Measurements from ENCODE around the gene GDF11.
A peak's percentile ranks its signal among the peaks of the same experiment; 100 is the strongest.

The GDF11 gene

DNA sequence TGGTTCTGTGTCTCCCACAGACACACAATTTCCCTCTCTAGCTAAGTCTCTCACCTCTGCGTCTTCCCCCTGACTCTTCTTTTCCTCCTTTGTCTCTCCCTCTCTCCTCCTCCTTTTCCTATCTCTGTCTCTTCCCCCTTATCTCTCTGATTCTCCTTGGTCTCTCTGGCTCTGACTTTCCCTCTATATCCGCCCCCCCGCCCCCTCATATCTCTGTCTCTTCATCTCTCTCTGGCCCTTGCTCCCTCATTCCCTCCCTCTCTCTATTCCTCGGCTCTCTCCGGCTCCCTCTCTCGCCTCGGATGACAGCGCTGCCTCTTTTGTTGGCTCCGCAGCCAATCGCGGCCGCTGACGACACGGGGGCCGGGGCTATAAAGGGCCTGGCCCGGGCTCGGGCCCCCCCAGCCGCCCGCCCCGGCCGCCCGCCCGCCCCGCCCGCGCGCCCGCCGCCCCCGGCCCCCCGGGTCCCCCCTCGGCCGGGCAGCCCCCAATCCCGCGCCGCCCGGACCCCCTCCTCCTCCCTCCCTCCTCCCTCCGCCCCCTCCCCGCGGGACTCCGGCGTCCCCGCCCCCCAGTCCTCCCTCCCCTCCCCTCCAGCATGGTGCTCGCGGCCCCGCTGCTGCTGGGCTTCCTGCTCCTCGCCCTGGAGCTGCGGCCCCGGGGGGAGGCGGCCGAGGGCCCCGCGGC, at the start of gene GDF11:
Gene GDF11, plus strand, starts transcription at position 404 of the 687 bp plus-strand sequence. Its CDS starts 195 bp downstream, at position 599.
- peak; percentile 60 for DNase-seq (ENCODE audit: low read depth)

DNA sequence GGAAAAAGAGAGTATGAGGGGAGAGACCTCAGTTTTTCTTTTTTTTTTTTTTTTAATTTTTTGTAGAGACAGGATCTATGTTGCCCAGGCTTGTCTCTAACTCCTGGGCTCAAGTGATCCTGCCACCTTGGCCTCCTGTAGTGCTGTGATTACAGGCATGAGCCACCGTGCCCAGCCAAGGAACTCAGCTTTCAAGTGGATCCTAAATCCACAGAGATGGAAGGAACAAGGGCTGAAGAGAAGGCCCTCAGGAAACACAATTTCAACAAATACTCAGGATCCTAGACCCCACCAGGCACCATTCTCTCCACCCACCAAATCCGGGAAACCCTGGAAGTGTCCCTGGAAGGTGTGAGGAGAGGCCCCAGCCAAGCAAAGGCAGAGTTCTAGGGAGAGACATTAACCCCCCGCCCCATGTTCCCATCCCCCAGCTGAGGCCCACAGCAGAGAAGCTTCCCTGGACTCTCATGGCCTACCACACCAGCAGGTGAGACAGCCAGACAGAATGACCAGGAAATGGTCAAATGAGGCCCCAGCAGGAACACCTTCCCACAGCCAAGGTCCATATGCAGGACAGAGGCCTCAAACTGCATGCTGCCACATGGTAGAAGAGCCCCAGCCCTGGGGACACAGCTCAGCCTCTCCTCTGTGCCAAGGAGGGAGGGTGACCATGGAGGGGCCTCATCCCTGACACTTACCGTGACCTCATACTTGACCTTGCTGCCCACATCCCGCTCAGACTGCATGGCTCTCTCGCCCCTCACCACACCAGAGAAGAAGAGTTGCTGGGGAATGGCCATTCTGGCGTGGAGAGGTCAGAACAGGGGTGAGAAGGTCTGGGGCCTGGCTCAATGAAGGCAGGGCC, 49.4 kb upstream of the GDF11 start:
- DNase-seq (ENCODE audit: low read depth), result no peak

DNA sequence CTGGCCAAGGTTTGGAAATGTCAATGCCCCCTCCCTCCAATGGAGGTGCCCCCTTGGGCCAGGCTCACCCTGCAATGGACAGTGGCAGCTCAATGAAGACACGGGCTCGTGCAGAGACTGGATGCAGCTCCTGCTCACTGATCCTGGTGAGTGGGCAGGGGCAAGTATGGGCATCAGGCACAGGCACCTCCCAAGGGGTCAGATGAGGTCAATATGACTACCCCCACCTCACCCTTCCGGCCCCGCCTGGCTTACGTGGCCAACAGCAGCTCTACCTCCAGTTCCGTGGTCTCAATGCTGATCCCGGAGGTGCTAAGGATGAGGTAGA, 48.8 kb upstream of the GDF11 start:
- no peak for DNase-seq (ENCODE audit: low read depth)

DNA sequence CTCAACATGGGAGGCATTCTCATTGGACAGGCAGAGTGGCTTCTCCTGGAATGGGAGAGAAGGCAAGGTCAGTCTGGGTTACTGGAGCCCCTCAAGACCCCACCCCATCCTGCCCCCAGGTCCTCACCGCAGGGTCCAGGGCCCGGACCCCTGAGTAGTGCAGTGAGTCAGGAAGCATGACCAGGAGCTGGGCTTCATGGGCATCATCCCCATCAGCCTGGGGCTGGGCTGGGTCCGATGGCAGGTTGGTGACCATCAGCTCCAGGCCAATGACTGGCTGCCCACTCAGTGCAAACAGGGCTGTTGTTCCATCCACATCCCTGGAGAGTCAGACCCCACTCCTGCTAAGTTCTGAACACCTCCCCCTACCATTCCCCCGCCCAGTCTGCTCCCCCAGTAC, 48.3 kb upstream of the GDF11 start:
- no peak for DNase-seq (ENCODE audit: low read depth)

DNA sequence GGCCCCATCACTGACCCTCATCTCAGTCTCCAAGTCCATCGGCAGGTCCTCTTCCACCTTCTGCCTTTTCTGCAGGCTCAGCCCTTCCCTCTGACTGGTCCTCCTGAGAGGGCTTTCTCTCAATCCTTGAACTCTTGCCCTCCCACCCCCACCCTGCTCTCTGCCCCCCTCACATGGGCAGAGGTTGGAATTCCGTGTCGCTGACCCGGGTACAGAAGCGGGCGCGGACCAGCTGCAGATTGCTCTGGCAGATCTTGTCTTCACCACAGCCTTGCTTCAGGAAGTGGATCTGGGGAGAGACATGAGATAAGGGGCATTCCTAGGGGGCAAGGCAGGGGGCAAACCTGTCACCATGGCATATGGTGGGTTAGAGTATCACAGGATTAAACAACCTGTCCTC, 47.6 kb upstream of the GDF11 start:
- no peak for DNase-seq (ENCODE audit: low read depth)

DNA sequence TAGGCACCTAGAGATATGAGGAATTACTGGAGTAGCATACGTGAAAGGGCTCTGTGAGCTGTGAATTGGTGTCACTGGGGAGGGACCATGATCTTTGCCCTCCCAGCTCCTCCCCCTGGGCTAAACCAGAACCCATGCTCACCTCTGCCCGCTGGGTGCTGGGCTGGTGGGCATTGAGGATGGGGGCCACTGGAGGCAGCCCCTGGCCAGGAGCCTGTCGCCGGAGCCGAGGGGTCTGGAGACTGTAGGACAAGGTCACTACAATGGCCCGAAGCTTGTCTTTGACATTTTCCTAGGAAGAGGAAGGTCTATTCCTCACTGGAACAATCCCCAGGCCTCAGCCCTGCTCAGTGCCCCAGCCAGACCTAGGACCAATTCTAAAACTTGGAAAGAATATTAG, 46.8 kb upstream of the GDF11 start:
- no peak for DNase-seq (ENCODE audit: low read depth)

DNA sequence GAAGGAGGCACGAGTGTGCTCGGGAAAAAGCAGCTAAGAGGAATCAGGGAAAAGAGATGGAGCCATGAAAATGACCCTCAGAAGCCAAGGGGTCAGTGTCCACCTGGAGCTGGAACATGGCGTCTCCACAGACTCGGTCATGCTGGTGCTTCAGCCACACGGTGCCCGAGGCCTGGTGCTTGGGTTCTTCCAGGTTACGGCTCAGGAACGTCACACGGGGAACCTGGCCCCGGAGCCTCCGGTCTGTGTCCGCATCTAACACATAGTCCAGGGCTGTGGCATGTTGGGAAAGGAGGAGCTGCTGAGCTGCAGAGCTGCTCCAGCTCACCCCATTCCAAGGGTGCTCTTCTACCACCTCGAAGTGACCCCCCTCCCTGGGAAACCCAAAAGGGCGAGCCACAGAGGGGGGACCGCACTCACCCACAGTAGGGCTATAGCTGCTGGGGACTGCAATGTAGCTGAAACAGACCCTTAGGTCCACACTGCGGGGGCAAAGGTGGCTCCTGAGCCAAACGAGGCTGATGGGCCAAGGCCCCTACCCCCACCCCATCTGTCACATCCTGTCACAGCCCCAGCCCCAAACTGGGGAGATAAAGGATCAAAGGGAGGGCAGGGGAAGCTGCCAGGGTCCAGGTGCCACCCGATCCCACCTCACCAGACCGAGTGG, 46.0 kb upstream of the GDF11 start:
- no peak for DNase-seq (ENCODE audit: low read depth)

DNA sequence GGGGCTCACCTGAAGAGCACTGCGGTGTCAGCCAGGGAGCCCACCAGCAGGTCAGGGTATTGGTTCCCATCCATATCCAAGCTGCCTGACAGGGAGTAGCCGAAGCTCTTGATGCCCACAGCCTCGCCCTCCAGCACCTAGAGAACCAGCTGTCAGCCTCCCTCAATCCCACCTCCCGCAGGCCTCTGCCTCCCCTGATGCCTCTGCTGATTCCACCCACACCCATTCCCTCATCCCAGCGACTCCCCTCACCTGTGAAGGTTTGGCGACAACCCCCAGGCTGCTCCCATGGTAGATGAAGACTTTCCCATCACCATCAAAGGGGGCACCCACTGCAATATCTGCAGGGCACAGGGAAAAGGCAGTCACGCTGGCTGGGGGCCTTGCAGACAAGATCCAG, 45.2 kb upstream of the GDF11 start:
- DNase-seq (ENCODE audit: low read depth), result no peak

DNA sequence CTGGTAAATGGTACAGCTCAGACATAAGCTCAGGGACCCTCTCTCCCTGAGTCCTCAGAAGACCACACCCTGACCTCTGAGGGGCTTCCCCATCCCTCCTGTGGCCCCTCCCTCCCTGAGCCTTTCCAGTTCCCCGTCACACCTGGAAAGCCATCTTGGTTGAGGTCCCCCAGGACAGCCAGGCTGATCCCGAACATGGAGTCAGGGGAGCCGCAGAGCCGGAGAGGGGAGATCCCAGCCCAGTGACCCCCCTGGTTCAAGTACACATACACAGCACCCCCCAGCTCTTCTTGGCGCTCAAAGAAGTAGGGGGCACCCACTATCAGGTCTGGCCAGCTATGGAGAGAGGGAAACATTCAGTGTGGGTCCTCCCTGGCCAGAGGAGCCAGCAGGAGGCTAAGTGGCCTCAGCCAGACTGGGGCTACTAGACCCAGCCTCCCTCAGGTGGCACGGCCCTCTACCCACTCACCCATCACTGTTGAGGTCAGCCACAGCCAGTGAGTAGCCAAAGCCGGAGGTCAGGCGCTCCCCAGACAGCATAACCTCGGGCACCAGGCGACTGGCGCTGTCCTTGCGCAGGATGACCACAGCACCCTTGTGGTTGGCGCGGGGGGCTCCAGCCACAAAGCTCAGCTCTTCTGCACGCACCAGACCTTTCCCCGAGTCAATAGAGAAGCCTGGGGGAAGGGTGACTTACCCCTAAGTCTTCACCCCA, 44.5 kb upstream of the GDF11 start:
- DNase-seq (ENCODE audit: low read depth), result no peak

DNA sequence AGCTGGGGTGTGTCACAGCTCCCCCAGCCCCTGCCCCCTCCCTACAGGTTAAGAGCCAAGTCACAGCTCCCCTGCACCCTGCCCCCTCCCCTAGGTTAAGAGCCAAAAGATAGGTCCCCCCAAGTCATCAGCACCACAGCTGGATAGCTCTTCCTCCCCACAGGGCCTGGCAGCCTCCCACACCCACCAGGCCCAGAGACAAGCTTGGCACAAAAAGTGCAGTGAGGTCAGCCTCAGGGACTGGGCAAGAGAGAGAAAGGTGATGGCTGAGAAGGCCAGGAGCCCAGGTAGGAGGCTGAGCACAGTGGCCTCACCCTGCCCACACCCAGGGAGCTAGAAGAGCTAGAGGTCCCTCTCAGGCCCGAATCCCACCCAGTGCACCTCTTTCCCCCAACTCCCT, 44.0 kb upstream of the GDF11 start:
- no peak for DNase-seq (ENCODE audit: low read depth)

DNA sequence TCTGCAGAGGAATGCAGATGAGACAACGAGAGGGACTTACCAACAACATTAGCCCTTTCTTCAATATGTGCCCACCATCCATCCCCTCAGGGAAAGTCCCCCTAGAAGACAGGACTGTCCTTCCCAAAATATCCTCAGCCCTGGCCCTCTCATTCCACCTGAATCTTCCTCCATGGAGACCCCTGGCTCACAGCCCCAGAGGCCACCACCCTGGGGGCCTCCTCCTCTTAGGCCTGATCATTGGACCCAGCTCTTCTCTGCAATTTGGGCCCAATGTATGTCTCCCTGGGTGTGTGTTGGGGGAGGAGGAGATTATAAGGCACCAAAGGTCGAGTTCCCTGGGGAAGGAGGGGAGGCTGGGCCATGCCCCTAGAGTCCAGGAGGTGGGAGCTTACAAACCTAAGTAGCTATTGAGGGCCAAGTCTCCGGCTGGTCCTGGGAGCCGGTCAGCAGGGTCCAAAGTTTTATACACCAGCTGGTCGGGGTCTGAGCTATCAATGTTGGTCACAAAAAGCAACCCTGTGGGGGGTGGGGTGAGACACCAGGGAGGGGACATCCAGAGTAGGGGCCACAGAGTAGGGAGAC, 43.4 kb upstream of the GDF11 start:
- no peak for DNase-seq (ENCODE audit: low read depth)

DNA sequence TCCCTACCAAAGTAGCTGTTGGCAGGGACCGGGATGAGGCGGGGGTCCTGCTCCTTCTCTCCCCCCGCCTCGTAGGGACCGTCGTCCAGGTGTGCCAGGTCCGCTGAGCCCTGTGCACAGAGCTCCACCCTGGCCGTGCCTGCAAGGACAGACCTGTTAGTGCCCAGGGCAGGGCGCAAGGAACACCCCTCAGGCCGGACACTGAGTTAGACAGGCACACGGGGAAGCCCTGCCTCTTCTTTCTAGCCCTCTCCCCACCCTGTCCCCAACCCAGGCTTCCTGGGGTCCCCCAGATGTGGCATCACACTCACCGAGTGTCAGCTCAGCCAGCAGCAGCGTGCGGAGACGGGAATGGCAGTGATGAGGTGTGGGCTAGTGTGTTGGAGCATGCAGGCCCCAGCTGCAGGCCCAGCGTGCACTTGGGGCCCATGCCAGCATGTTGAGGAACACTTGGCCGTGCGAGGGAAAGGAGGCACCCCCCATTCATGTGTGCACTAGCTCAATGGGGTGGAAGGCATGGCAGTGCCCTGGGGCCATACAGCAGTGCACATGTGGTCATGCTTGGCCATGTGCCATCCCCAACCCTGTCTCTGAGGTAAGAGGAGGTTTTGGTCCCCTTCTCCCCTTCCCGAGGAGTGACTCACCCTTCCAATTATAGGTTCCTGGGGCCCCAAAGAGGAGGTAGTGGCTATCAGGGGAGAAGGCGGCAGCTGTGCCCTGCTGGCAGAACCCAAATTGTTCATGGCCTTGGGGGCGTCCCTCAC, 42.5 kb upstream of the GDF11 start:
- no peak for DNase-seq (ENCODE audit: low read depth)

DNA sequence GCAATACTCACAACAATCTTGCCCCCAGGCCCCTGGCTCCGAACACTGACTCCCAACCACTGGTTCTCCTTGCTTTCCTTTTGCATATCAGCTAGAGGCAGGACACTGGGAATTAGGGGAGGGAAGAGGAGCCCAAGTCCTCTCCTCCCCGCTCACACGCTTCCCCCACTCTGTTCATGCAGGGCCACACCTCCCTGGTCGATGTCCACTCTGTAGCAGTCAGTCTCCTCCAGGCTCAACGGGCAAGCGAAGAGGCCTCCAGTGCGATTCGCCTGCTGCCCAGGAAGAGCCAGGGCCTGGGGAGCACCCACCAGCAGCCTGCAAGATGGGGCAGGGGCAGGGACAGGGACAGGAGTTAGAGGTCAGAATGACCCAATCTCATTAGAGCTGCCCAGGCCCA, 40.1 kb upstream of the GDF11 start:
- no peak for DNase-seq (ENCODE audit: low read depth)

DNA sequence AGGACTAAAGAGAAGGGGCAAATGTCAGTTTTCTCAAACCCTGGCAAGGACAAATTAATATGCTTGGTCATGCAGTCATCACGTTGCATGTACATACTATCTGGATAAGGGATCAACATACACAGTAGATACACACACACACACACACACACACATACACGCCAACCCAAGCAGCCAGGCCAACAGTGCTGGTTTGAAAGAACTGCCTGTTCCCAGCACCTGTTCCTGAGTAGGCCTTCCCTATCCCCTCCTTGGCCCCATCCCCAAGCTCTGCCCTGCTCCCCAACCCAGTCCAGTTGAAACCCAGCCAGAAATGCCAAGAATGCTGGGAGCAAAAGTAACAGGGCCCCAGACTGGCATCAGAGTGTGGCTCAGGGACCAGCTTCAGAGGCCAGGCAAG, 39.6 kb upstream of the GDF11 start:
- no peak for DNase-seq (ENCODE audit: low read depth)

DNA sequence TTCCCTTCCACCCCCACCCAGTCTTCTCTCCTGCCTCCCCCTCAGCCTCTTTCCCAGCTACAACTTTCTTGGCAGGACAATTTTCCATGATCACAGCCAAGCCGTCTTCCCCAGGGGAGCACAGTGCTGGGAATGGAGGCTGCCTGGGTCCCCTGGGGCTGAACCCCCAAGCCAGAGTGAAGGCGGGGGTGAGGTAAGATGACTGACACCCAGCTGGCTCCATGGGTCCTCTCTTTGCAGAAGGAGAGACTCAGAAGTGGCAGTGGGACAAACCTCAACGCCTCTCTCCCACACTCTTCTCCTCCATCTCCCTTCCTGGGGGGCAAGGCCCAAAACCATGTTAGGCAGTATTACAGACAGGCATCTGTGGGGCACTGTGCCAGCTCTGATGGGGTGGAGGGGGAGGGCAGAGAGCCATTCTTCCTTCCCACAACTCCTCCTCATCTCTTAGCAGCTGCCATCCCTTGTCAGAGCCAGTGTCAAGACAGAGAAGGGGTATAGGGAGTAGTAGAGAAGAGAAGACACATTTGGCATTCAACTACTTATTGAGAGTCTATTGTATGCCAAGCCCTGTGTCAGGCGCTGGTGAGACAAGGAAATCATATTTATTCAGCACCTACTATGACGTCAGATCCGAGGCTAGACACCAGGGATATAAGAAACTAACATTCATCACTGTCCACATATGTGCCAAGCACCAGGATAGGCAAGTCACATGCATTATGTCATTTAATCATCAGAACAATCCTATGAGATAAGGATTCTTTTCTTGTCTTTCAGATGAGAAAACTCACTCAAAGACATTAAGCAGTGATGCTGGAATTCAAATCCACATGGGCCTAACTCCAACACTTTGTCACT, 38.8 kb upstream of the GDF11 start:
- no peak for DNase-seq (ENCODE audit: low read depth)

DNA sequence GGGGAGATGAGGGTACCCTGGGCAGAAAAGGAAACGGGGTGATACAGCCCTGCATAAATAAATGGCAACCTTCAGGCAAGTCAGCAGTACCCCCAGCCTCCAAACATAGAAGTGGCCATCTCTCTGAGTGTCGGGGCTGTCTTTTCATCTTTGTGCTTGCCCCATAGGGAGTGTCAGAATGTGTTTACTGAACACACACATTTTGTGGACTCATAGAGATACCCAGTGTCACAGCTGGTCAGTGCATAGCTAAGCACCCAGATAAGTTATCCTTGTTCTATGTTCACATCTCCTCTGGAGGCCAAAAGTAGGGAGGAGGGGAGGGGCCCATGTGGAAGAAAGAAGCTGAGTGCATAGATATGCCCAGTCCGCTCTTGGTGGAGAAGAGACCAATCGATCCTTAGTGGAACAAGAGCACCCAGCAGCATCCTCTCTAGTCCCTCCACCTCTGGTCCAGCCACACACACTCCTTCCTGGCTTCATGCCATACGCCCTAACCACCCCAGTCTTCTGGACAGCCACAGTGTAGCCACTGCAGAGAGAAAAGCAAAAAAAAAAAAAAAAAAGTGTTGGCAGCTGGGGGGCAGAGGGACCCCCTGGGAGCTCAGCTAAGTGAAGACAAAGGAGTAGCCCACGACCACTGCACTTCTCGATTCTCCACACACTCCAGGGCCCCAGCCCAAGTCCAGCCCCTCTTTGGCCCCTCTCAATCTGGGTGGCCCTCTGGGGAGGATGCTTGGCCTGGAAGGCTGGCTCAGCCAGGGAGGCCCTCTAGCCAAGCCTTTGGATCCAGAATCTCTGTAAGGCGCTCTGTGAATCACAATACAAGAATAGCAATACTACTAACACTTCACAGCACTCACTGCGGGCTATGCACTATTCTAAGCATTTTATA, 37.9 kb upstream of the GDF11 start:
- DNase-seq (ENCODE audit: low read depth), result no peak

DNA sequence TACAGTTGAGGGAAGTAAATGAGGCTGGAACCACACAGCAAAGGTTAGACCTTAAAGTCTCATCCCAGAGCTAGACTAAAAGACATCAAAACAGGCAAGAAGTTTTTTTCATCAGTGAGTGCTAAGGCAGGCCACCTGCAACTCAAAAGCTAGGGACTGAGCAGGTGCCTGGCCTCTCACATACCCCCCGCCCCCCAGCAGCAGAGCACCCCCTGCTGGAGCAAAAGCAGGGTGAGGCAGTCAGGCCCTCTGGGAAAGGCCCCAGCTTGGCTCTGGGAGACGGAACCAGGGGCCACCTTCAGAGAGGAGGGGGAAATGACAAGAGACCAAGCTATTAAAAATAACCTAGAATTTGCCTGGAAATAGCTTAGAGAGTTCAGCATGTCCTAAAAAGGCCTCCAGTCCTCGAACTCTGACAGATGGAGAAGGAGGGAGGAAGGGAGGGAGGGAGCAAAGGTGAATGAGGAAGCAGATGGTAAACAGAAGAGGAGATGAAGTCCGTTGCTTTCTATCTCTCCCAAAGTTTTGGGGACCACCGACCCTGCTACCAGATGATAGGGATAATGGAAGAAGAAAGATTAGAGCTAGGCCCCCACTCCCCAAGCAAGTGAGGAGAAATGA, 37.0 kb upstream of the GDF11 start:
- DNase-seq (ENCODE audit: low read depth), result no peak

DNA sequence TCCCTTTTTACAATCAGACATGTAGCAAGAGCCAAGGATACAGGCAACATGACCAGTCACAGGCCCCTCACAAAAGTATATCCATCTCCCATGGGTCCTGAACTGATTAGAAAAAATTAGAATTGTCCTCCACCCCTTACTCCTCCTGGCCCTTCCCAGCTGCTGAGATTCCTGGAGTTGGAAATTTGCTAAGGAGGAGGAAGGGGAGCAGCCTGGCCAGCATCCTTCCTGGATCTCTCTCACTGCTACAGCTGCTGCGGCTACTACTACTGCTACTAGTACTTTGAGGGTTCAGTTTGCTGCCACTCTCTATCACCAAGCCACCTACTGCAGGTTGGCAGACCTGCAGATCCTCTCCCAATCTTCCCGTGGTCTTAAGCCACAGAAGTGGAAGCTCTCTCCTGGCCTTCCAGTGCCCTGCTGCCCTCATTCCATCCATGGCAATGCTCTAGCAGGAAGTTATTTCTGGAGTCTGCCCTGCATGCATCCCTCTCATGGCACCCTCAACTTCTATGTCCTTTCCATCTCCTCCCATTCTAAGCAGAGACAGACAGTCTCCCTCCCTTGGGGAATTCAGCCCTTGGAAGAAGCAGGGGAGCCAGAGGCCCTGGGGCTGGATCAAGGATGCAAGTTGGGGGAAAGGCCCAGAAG, 36.2 kb upstream of the GDF11 start:
- no peak for DNase-seq (ENCODE audit: low read depth)
